H9 (cell line): ENCODE data around the gene SERPING1. TPM values are rescaled to one million over a fixed set of nuclear protein-coding genes. Genes with fewer than 3 reads are reported as not detected.
A peak's percentile ranks its signal among the peaks of the same experiment; 100 is the strongest.

Experiments
- DNase-seq: peaks from one replicate; pipeline ENCODE4 v3.0.0-alpha.2; 2017
- H2AFZ ChIP-seq: one replicate; pipeline ENCODE4 v1.6.1; 2013; ENCODE audit warnings: mild to moderate bottlenecking, low read length, control low read depth, moderate library complexity
- H2AK5ac ChIP-seq: 2 replicates; pipeline ENCODE4 v1.6.1; 2013; ENCODE audit warnings: low read length, control low read depth, mixed read lengths; ENCODE audit not compliant: insufficient read length
- H2BK120ac ChIP-seq: one replicate; pipeline ENCODE4 v1.6.1; 2013; ENCODE audit warnings: low read depth, mild to moderate bottlenecking, low read length, control low read depth, inconsistent platforms; ENCODE audit not compliant: poor library complexity, severe bottlenecking
- H2BK12ac ChIP-seq: 2 replicates; pipeline ENCODE4 v1.6.1; 2013; ENCODE audit warnings: low read length, control low read depth, mixed read lengths, low read depth; ENCODE audit not compliant: insufficient read length
- H2BK15ac ChIP-seq: 2 replicates; pipeline ENCODE4 v1.6.1; 2013; ENCODE audit warnings: low read depth, low read length, control low read depth
- H2BK20ac ChIP-seq: one replicate; pipeline ENCODE4 v1.6.1; 2013; ENCODE audit warnings: low read depth, mild to moderate bottlenecking, low read length, control low read depth, inconsistent platforms; ENCODE audit not compliant: poor library complexity, severe bottlenecking
- H2BK5ac ChIP-seq: 2 replicates; pipeline ENCODE4 v1.6.1; 2013; ENCODE audit warnings: low read length, control low read depth, mixed read lengths; ENCODE audit not compliant: insufficient read length
- H3K14ac ChIP-seq: 2 replicates; pipeline ENCODE4 v1.6.1; 2013; ENCODE audit warnings: low read length, control low read depth; ENCODE audit not compliant: insufficient read depth
- H3K18ac ChIP-seq: 2 replicates; pipeline ENCODE4 v1.6.1; 2013; ENCODE audit warnings: low read depth, mild to moderate bottlenecking, mixed read lengths, low read length, control low read depth; ENCODE audit not compliant: insufficient read length
- H3K23ac ChIP-seq: 2 replicates; pipeline ENCODE4 v1.6.1; 2013; ENCODE audit warnings: low read length, control low read depth, mixed read lengths, low read depth; ENCODE audit not compliant: insufficient read length
- H3K23me2 ChIP-seq: 2 replicates; pipeline ENCODE4 v1.6.1; 2013; ENCODE audit warnings: low read depth, mild to moderate bottlenecking, mixed read lengths, low read length, control low read depth; ENCODE audit not compliant: insufficient read length, poor library complexity, severe bottlenecking
- H3K27ac ChIP-seq: 2 replicates; pipeline ENCODE4 v1.5.1; 2013; ENCODE audit warnings: low read length, control low read depth, mixed read lengths, low read depth; ENCODE audit not compliant: insufficient read length
- H3K27me3 ChIP-seq: 2 replicates; pipeline ENCODE4 v1.6.1; 2013; ENCODE audit warnings: low read length, control low read depth, inconsistent platforms; ENCODE audit not compliant: insufficient read depth
- H3K4ac ChIP-seq: 2 replicates; pipeline ENCODE4 v1.6.1; 2013; ENCODE audit warnings: low read depth, mild to moderate bottlenecking, control low read depth, inconsistent platforms, low read length, moderate library complexity
- H3K4me1 ChIP-seq: 2 replicates; pipeline ENCODE4 v1.6.1; 2013; ENCODE audit warnings: low read length, control low read depth, inconsistent platforms; ENCODE audit not compliant: insufficient read depth
- H3K4me2 ChIP-seq: 2 replicates; pipeline ENCODE4 v1.6.1; 2013; ENCODE audit warnings: low read length, control low read depth, mixed read lengths; ENCODE audit not compliant: insufficient read length, insufficient read depth
- H3K56ac ChIP-seq: 2 replicates; pipeline ENCODE4 v1.6.1; 2013; ENCODE audit warnings: low read depth, mild to moderate bottlenecking, mixed read lengths, low read length, control low read depth; ENCODE audit not compliant: insufficient read length
- H3K79me1 ChIP-seq: 2 replicates; pipeline ENCODE4 v1.6.1; 2013; ENCODE audit warnings: low read depth, mild to moderate bottlenecking, moderate library complexity, low read length, control low read depth, inconsistent platforms; ENCODE audit not compliant: insufficient read depth, poor library complexity, severe bottlenecking
- H3K79me2 ChIP-seq: 2 replicates; pipeline ENCODE4 v1.6.1; 2013; ENCODE audit warnings: low read length, control low read depth, inconsistent platforms; ENCODE audit not compliant: insufficient read depth
- H3K9ac ChIP-seq: 2 replicates; pipeline ENCODE4 v1.6.1; 2013; ENCODE audit warnings: low read length, control low read depth, mixed read lengths; ENCODE audit not compliant: insufficient read length; ENCODE audit errors: extremely low read depth
- H3K9me3 ChIP-seq: one replicate; pipeline ENCODE4 v1.6.1; 2013; ENCODE audit warnings: low read depth, low read length, inconsistent platforms; ENCODE audit not compliant: control insufficient read depth
- H3T11ph ChIP-seq: one replicate; pipeline ENCODE4 v1.6.1; 2013; ENCODE audit warnings: mild to moderate bottlenecking, low read length, control low read depth, inconsistent platforms
- H4K20me1 ChIP-seq: one replicate; pipeline ENCODE4 v1.6.1; 2013; ENCODE audit not compliant: control insufficient read depth, insufficient read length, insufficient read depth
- H4K5ac ChIP-seq: 2 replicates; pipeline ENCODE4 v1.6.1; 2013; ENCODE audit warnings: low read depth, mild to moderate bottlenecking, mixed read lengths, low read length, control low read depth; ENCODE audit not compliant: insufficient read length
- H4K8ac ChIP-seq: replicated peaks from 2 replicates; pipeline ENCODE4 v1.6.1; 2013; ENCODE audit warnings: low read length, control low read depth, mixed read lengths, low read depth; ENCODE audit not compliant: insufficient read length
- H4K91ac ChIP-seq: 2 replicates; pipeline ENCODE4 v1.6.1; 2013; ENCODE audit warnings: low read depth, mild to moderate bottlenecking, moderate library complexity, mixed read lengths, low read length, control low read depth; ENCODE audit not compliant: insufficient read length
- H3K27ac Mint-ChIP-seq, 3 experiments: 2 replicates in 2 of 3; 3 replicates in 1 of 3; pipeline ENCODE4 v1.8.0; 2020 to 2021; ENCODE audit warnings: mixed read lengths in 3 of 3, mild to moderate bottlenecking in 1 of 3, moderate library complexity in 1 of 3
- H3K27me3 Mint-ChIP-seq: 2 replicates; pipeline ENCODE4 v1.8.0; 2021; ENCODE audit warnings: low read depth, mild to moderate bottlenecking, moderate library complexity, mixed read lengths
- H3K36me3 Mint-ChIP-seq, 3 experiments: 2 replicates in 2 of 3; 3 replicates in 1 of 3; pipeline ENCODE4 v1.8.0; 2020 to 2021; ENCODE audit warnings: low read depth in 3 of 3, mixed read lengths in 3 of 3; ENCODE audit not compliant: insufficient read depth in 1 of 3
- H3K4me1 Mint-ChIP-seq, 2 experiments: 2 replicates each; pipeline ENCODE4 v1.8.0; 2020; ENCODE audit warnings: mixed read lengths in 2 of 2
- H3K4me3 Mint-ChIP-seq, 2 experiments: 2 replicates in 1 of 2; 3 replicates in 1 of 2; pipeline ENCODE4 v1.8.0; 2020 to 2021; ENCODE audit warnings: mild to moderate bottlenecking in 2 of 2, mixed read lengths in 2 of 2, moderate library complexity in 1 of 2
- H3K9me3 Mint-ChIP-seq, 2 experiments: 2 replicates in 1 of 2; 3 replicates in 1 of 2; pipeline ENCODE4 v1.8.0; 2020; ENCODE audit warnings: mild to moderate bottlenecking in 2 of 2, mixed read lengths in 2 of 2, moderate library complexity in 1 of 2
- WGBS: extraction: QIAGEN DNeasy Blood & Tissue Kit; methylation state at CpG from one replicate; pipeline ENCODE4 v1.1.7; 2013; ENCODE audit warnings: missing lambda C conversion rate, low lambda C conversion rate, mixed read lengths; ENCODE audit not compliant: insufficient read length; ENCODE audit errors: extremely low coverage; 5-methylcytosine and 5-hydroxymethylcytosine counted together
- total RNA-seq: library from RNA; stranded (reverse); gene quantifications from 2 replicates; pipeline ENCODE4 v1.2.1, GENCODE V29; 2021
- TF ChIP-seq, protein P1 (sequence below): fragments of 200-600 bp; sonication (generic); conservative IDR thresholded peaks from 3 replicates; pipeline ENCODE4 v1.8.0; 2021; ENCODE audit warnings: antibody characterized with exemption, mild to moderate bottlenecking

The SERPING1 gene
- total RNA-seq, 1 experiment from 2014 or later, result 35.2 TPM

DNA sequence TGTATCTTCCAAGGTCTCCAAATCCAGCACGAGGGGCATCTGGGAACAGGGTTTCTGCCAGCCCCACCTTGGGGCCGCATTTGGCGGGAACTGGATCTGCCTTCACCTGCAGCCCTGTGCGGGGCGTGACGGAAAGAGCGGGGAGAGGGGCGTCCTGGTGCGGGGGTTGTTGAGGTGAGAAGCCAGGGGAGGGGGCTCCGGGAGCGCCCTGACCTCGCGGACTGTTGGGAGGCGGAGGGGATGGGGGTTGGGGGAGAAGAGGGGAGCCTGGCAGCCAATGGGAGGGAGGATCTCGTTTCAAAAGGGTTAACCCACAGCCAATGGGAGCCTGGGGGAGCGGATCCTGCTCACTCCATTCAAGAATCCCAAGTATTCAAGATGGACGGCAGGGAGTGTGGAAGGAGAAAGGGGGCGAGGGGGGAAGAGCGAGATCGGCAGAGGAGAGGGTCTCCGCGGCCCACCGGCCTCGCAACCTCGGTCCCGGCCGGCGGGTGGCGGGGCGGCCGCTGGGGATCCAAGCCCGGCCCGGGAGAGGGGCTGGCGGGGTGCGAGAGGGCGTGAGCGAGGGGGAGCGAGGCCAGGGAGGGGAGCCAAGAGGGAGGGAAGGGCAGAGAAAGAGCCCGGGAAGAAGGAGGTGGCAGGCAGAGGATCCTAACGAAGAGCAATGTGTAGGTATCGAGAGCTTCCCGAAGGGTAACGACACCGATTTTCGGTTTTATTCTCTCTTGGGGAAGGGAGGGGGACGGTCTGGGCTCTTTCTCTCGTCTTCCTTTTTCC, 40.7 kb downstream of the SERPING1 start:
- H3K27ac Mint-ChIP-seq, result peak overlapping the region; percentile 98 to 100 (median 100)
- Histone ChIP-seq H3K9me3 (no peaks in the 10 kb centered on the region), H2AK5ac (peak overlapping the region; percentile 98), H3T11ph (peak overlapping the region; percentile 62), H2BK5ac (peak overlapping the region; percentile 99), H2BK20ac (no peak overlapping the region), H3K9ac (peak overlapping the region; percentile 99), H3K23me2 (peaks cover 11% of the 10 kb centered on the region), H2BK12ac (peak overlapping the region; percentile 91), H3K79me1 (no peaks in the 10 kb centered on the region), H4K91ac (peak overlapping the region; percentile 99), H2BK15ac (no peak overlapping the region; the same call in 1 of the 2 replicates), H3K18ac (peak overlapping the region; percentile 100), H3K14ac (peak overlapping the region; percentile 99), H3K27me3 (no peaks in the 10 kb centered on the region), H3K4ac (peak overlapping the region; percentile 95; the same call in 1 of the 2 replicates), H2AFZ (no peak overlapping the region), H2BK120ac (peak overlapping the region; percentile 96), H3K4me2 (peak overlapping the region; percentile 59), H3K79me2 (peaks cover 7% of the 10 kb centered on the region; the same call in 1 of the 2 replicates), H4K5ac (peak overlapping the region; percentile 98), H4K8ac (no peak overlapping the region), H3K4me1 (peaks cover 8% of the 10 kb centered on the region; the same call in 1 of the 2 replicates), H3K27ac (peak overlapping the region; percentile 85), H3K56ac (peak overlapping the region; percentile 54), H4K20me1 (peaks cover 2% of the 10 kb centered on the region), H3K23ac (no peak overlapping the region)
- peaks cover 6 to 10% of the 10 kb centered on the region in 2 experiments; a peak in 4 of 5 replicates for H3K9me3 Mint-ChIP-seq
- TF ChIP-seq, protein P1, sequence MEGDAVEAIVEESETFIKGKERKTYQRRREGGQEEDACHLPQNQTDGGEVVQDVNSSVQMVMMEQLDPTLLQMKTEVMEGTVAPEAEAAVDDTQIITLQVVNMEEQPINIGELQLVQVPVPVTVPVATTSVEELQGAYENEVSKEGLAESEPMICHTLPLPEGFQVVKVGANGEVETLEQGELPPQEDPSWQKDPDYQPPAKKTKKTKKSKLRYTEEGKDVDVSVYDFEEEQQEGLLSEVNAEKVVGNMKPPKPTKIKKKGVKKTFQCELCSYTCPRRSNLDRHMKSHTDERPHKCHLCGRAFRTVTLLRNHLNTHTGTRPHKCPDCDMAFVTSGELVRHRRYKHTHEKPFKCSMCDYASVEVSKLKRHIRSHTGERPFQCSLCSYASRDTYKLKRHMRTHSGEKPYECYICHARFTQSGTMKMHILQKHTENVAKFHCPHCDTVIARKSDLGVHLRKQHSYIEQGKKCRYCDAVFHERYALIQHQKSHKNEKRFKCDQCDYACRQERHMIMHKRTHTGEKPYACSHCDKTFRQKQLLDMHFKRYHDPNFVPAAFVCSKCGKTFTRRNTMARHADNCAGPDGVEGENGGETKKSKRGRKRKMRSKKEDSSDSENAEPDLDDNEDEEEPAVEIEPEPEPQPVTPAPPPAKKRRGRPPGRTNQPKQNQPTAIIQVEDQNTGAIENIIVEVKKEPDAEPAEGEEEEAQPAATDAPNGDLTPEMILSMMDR, result no peak
- peaks cover 41 to 52% of the 10 kb centered on the region in 2 experiments for H3K4me1 Mint-ChIP-seq
- peaks cover 9% of the 10 kb centered on the region for H3K27me3 Mint-ChIP-seq
- peaks cover 31 to 44% (median 38%) of the 10 kb centered on the region in 3 experiments for H3K36me3 Mint-ChIP-seq
- H3K4me3 Mint-ChIP-seq, result peak overlapping the region; percentile 94 to 100
- peak; percentile 95 for DNase-seq
- WGBS, result no CpG with 5 or more reads among the region's 47 CpGs
